Measurements from ENCODE around the gene ZNF74.

DNA sequence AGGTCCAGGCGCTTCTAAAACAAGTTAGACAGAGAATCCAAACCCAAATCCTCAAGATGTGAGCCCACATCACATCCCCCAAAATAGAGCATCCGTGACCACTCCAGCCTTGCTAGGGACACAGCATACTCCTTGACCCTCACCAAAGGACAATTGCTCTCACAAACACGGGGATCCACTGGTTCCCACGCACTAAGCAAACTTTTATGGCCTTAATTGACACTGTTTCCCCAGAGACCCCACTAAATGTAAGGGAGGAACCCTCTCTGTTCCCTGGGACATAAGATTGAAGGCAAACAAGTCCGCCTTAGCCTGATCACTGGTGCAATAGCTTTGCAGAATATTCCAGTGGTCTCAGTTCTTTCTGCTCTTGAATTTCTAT lies 20.1 kb downstream of the ZNF74 start:
- TF ChIP-seq, protein P1, sequence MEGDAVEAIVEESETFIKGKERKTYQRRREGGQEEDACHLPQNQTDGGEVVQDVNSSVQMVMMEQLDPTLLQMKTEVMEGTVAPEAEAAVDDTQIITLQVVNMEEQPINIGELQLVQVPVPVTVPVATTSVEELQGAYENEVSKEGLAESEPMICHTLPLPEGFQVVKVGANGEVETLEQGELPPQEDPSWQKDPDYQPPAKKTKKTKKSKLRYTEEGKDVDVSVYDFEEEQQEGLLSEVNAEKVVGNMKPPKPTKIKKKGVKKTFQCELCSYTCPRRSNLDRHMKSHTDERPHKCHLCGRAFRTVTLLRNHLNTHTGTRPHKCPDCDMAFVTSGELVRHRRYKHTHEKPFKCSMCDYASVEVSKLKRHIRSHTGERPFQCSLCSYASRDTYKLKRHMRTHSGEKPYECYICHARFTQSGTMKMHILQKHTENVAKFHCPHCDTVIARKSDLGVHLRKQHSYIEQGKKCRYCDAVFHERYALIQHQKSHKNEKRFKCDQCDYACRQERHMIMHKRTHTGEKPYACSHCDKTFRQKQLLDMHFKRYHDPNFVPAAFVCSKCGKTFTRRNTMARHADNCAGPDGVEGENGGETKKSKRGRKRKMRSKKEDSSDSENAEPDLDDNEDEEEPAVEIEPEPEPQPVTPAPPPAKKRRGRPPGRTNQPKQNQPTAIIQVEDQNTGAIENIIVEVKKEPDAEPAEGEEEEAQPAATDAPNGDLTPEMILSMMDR (IDR thresholded peaks at IDR 0.05; ENCODE audit: poor library complexity, severe bottlenecking) = no peak
- no peak for TF ChIP-seq RAD21 (conservative IDR thresholded peaks at IDR 0.05)
- TF ChIP-seq SMC3 (conservative IDR thresholded peaks at IDR 0.05; ENCODE audit: poor library complexity) = no peak
- no peak for TF ChIP-seq EZH2 (IDR thresholded peaks at IDR 0.05; ENCODE audit: borderline replicate concordance, insufficient read depth, low read length, poor library complexity, severe bottlenecking)
- TF ChIP-seq EP300 (conservative IDR thresholded peaks at IDR 0.05; ENCODE audit: poor library complexity, severe bottlenecking) = no peak
- no peak for TF ChIP-seq POLR2AphosphoS5 (IDR thresholded peaks at IDR 0.05)
- TF ChIP-seq TAF1 (IDR thresholded peaks at IDR 0.05; ENCODE audit: low read depth) = no peak

All from neural cell (in vitro differentiated cells).